GM21447 (cell line): ENCODE measurements around the gene SPTBN2.

Experiments used
- ATAC-seq: cut with Tn5 transposase; IDR thresholded peaks from one replicate; pipeline ENCODE4 v1.9.1; 2021; ENCODE audit not compliant: unreplicated experiment

The SPTBN2 gene

DNA sequence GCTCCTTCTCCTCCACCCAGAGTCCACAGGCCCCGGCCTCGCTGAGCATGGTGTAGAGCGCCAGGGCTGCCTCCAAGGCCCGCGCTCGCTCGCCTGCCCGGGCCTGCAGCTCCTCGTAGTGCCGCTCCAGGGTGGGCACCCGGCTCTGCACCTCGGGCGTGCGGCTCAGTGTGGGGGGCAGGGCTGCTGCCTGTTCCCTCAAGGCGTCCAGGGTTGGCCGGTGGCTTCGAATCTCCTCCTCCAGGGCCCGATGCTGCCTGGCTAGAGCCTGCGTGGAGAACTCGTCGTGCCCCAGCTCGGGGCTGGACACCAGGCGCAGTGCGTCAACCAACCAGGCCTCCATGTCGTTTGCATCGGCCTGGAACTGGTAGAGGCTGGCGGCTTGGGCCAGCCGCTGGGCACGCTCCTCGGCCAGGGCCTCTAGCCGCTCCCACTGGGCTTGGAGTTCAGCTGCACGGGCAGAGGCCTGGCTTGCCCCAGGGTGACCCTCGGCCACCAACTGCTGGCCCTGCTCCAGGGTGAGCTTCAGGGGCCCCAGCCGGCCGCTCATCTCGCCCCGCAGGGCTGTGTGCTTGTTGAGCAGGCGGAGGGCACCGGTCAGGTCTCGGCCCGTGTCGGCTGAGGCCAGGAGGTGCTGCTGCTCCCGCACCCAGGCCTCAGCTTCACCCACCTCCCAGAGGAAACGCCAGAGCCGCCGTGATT lies 24.2 kb downstream of the SPTBN2 start:
- ATAC-seq: no peak

DNA sequence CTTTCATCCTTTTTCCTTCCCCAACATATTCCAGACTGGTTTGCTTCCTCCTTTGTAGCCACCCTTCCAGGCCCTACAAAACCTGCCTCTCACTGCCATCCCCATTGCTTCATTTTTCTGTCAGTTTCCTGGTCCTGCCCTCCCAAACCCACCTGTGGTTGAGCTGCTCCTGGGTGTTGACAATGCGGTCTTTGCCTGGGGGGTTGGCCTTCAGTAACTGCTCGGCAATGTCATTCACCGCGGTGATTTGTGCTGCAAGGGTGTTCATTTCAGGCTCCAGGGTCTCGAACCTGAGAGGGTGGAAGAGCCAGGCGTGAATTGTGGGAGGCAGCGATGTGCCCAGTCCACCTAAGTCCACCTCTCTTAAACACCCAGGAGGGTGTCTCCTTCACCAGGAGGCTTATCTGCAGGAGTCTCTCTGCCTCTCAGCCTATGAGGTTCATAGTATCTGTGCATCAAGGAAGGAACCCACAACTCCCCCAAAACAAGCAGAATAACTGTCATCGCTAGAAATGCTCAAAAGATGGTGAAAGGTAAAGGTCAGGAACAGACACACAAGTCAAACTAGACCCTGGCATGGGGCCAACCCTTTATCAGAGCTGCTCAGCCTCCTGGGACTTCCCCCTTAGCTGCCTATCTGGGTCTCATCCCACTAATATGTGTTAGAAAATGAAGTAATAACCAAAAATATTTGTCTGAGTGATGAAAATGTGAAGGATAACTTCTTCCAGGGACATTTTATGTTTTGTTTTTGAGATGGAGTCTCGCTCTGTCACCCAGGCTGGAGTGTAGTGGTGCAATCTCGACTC lies 27.4 kb downstream of the SPTBN2 start:
- ATAC-seq: no peak

DNA sequence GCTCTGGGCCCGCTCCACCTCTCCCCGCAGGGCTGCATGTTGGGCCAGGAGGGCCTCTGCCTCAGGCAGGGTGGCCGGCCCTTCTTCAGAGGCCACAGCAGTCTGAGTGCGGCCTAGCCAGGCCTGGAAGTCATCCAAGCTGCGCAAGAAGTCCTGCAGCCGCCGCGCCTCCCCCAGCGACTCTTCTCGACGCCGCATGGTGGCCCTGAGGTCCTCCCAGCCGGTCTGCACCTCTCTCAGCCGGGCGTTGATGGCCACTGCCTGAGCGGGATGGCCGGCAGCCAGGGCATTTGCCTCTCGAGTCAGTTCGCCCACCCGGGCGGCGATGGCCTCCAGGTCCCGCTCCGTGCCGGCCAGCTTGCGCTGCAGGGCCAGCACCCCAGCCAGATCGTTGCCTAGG lies 28.3 kb downstream of the SPTBN2 start:
- ATAC-seq: no peak

DNA sequence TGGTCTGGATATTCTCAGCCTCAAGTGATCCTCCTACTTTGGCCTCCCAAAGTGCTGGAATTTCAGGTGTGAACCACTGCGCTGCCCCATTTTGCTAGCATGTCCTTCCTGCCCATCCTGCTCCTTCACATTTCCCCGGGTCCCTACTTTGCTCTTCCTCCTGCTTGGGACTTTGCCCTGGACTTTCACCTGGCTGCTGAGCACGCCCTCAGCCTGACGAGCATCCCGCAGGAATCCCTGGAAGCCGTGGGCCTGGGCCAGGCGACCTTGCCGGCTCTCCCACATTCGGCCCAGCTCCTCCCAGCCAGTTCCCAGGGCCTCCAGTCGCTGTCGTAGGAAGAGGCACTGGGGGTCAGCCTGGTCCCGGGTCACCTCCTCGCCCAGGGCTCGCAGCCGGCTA lies 28.7 kb downstream of the SPTBN2 start:
- no peak for ATAC-seq

DNA sequence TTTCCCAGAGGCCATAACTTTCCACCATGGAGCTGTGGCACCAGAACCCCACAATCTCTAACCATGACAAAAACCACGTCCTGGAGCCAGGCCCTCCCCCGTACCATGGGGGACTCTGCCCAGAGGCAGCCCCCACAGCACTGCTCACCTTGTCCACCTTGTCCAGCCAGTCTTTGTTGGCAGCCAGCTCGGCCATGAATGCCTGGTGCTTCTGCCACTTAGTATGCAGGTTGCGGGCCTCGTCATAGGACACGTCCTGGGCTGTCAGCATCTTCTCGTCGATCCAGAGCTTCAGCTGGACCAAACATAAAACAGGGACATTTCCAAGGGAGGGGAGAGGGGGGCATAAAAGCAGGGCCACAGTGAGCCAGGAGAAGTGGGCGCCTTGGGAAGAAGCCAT lies 30.5 kb downstream of the SPTBN2 start:
- ATAC-seq: no peak

DNA sequence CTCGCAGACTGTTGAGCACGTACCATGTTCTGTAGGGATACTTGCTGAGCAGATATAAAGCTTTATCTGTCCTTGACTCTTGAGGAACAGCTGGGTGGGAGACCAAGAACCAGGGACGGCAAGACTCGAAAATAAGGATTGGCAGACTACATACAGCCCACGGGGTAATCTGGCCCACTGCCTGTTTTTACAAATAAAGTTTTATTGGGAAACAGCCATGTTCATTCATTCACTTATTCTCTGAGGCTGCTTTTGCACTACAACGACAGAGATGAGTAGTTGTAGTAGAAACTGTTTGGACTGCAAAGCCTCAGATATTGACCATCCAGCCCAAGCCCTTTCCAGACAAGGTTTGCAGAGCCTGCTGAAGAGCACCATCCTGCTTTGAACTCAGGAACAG lies 31.0 kb downstream of the SPTBN2 start:
- ATAC-seq: no peak

DNA sequence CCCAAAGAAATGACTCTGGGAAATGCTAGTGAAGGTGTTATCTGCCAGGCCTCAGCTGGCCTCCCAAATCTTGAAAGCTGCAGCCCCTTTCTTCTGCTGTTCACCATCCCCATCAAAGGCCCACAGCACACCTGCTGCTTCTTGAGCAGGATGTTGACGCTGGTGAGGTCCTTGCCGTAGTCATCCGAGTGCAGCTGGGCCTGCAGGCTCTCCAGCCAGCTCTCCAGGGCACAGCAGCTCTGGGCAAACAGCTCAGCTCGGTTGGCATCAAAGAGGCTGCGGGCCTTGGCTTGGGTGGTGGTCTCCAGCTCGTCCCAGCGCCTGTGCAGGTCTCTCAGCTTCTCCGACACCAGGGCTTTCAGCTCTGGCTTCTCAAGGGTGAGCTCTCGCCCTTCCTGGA lies 32.9 kb downstream of the SPTBN2 start:
- ATAC-seq: no peak

DNA sequence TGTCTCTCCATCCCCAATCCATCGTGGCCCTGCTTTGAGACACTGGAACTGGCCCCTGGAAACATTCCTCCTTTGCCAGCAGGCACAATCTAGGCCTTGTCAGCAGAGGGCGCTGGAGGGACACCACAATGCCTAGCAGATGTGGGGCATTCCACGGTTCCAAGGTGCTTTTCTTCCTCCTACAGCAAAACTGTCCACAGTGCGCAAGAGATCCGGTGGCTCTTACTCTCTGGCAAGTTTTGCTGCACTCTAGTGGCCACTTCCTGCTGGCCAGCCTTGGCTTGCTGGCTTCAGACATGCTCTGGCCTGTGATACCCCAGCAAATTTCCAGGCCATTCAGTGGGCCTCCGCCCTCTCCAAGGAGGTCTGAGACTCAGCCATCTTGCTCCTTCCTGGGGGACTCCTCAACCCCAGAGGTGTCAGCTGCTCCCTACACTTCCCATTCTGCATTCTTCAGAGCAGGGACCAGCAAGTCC lies 34.2 kb downstream of the SPTBN2 start:
- ATAC-seq: no peak

DNA sequence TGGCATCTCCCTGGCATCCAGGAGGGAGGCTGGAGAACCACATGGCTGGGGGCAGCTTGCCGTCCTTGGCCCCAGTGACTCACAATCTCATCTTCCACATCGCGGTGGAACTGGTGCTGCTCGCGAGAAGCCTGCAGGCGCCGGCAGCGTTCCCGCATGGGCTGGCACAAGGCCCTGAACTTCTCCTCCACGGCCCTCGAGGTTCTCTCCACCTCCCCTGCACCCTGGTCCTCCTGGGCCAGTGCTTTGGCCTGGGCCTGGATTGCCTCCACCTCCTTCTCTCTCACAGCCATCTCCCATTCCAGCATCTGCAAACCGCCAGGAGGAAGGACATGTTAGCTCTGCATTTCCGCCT lies 35.0 kb downstream of the SPTBN2 start:
- no peak for ATAC-seq

DNA sequence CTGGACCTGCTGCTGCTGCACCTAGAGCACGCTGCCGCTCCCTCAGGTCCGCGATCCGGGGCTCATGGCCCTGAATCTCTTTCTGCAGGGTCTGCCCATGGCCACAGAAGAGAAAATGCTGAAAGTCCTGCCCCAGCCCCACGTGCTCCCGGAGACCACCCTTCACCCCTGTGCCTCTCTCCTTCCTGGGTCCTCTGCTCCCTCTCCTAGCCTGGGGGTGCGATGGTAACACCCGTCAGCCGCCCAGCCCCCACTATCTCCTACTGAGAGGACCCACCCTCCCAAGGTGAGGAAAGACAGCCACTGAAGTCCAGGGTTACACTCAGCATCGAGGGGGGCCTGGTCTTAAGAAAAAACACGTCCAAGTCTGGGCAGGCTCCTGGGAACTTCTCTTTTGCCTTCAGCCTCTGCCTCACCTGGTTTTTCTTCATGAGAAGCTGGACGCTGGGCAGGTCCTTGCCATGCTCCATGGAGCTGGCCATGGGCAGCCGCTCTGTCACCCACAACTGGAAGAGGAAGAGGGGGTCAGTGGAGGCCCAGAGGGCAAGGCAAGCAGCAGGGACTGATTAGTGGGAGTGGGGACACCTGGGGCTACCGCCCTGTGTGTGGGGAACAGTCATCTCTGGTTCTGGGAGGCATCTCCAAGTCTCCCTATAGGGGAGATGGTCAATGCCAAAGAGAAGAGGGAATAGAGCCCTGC lies 35.5 kb downstream of the SPTBN2 start:
- ATAC-seq: no peak

DNA sequence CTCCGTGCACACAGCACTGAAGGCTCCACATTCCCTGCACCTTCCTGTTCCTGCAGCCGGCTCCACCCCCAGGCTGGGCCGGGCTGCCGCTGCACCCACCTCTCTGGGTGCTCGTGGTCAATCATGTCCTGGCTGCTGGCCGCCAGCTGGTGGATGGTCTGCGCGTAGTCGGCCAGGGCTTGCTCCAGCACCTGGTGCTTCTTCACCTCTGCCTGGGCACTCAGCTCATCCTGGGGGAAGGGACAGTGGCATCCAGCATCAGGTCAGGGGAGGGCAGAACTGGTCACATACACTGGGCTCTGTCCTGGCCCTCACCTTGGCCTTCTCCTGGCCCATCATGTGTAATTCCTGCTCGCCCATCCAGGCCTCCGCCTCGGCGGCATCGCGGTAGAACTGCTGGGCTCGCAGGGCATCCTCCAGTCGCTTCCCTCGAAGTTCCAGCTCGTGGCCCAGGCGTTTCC lies 36.1 kb downstream of the SPTBN2 start:
- no peak for ATAC-seq

DNA sequence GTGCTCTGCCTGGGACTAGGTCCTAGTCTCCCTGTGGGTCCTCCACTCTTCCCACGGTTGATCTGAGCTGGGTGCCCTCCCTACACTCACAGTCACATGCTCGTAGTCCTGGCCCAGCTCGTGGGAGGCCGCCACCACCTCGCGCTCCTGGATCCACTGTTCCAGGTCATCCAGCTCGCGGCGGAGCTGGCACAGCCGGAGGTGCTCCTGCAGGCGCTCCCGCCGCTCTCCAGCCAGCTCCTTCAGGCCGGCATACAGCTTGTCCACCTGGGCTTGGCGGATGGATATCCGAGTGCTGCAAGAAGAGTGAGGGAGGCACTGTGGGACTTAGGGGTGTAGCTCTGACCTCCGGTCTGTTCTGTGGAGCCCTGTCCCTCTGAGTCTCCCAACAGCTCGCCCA lies 36.6 kb downstream of the SPTBN2 start:
- ATAC-seq: no peak

DNA sequence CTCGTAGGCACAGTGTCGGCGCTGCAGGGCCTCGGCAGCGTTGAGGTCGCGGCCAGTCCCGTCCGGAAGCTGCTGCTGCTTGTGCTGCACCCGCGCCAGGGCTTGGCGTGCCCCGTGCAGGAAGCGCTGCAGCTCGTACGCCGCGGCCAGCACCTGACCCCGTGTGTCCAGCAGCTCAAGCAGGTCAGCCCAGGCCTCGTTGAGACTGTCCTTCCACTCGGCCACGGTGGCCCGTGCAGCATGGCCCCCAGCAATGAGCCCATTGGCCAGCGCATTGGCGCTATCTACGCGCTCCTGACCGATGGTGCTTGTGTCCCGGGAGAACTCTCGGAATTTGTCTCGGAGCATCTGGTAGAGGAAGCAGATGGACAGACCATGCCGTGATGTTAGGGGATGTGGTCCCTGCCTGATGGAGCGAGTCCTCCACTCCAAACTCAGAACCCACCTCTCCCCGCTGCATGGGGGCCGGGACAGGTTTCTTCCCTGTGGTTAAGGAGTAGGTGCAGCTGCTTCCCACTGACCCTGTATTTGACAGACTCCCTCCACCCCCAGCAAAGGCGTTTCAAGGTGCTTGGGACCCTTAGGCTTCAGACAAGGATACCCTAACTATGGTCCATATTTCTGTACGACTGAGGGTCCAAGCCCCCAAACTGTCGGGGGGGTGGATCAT lies 37.6 kb downstream of the SPTBN2 start:
- no peak for ATAC-seq

DNA sequence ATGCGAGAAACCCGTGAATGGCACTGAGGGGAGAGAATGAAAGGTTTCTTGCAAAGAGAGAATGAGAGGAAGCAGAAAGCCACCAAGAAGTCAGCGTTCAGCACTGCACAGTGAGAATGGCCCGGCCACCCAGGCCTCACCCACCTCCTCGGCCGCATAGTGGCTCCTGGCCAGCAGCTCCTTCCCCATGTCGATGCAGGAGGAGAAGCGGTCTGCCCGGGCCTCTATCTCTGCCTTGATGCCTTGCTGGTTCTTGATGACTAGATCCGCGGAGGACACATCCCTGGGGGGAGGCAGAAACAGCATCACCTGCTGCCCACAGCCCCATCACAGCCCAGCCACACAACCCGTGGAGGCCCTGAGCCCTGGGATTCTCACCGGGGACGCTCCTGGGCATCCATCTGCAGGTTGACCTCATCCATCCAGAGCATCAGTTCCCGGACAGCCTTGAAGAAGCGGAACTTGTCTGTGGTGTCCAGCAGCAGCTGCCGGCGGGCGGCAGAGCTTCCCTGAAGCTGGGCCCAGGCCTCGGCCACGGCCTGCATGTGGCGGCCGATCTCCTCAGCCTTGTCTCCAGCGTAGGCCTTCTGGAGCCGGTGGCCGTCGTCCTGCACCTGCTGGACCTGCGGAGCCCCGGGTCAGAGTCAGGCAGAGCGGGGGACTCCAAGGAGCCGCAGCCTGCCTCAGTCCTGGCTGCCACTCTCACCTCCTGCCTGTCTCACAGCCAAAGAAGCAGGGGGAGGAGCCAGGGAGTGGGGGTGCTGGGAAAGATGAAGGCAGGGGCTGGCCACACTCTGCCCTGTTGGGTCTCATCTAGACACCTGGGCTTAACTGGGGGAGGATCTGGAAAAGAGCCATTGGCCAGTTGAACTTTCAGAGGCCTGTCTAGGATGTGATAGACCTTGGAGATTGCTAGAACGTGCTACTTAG lies 39.1 kb downstream of the SPTBN2 start:
- ATAC-seq: no peak

DNA sequence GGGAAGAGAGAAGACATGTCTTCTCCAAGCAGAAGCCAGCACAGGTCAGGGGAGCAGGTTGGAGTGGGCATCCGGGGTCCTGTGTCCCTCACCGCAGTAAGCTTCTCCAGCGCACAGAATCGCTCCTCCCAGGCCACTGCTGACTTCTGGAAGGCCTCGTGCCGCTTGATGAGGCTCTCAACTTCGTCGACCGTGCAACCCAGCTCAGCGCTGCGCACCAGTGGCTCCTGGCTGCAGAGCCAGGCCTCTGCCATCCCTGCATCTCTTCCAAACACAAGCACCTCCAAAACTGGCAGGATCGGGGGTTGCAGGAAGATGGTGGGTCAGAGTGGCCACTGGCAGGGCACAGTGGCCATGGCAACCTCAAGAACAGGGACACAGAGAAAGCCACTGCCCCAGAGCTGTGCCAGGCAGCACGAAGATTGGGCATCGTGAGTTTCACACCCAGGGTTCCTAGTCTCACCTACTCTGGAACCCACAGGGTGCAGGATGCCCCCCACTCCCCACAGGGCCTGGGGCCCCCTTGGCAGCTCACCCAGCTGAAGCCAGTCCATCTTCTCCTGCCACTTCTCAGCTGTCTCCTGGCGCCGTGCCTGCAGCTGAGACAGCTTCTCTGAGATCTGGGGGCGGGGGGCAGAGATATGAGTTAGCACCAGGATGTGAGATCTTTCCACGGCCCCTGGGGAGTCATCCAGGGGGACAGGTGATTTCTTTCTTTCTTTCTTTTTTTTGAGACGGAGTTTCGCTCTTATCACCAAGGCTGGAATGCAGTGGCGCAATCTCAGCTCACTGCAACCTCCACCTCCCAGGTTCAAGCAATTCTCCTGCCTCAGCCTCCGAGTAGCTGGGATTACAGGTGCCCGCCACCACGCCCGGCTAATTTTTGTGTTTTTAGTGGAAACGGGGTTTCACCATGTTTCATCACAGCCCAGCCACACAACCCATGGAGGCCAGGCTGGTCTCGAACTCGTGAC lies 40.2 kb downstream of the SPTBN2 start:
- ATAC-seq: no peak

DNA sequence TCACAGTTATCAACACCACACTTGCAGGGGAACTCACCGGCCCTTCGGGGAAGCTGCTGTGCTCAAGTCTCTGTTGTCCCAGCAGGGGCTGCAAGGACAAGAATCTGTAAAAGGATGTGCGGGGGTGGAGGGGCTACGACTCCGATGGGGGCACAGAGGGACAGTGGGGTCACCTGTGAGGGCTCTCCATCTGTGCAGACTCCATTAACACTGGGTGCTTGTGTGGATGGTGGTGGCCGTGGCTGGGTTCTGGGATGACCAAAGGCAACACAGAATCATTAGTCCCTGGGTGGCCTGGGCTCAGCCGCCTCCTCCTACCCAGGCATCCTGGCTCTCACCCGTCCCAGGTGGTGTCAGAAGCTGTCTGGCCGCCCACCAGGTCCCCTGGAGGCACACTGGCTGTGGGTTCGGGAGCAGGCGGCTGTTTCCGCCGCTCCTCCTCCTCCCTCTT lies 41.2 kb downstream of the SPTBN2 start:
- no peak for ATAC-seq

DNA sequence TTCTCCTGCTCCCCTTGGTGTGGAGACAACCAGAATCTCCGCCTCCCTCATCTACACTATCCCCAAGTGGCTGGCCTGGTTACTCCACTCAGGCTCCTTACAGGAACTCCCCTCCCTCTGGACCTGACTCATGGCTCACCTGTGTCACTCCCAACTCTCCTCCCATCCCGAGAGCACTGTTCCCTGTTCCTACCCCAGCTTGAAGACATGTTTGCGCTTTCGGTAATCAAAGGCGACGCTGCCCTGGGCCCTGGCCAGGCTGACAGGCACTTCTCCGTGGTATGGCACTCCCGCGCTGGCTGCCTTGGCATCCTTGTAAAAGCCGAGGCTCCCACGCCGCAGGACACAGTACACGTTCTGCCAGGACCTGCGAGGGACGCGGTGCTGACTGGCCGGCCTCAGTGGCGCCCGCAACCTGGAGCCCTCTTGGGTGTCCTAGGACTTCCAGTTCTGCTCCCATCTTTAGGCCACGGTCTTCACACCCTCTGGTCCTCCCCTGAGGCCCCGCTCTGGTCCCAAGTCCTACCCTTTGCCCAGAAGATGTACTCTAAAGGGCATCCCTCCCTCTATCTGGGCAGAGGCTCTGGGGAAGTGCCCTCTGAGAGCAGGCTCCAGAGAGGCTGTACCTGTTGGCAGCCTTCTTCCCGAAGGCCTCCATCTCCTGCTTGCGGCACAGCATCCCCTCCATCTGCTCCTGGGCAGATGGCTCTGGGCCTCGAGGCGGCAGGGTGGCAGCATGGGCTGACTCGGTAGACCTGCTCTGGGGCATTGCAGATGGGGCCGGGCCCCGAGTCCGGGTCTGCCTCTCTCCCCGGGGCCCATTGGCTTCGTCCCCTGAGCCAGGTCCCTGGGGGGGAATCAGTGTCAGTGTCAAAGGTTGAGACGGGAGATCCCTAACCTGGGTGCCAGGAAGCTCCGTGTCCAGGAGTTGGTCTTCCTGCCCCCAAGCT lies 41.9 kb downstream of the SPTBN2 start:
- no peak for ATAC-seq
